ENCODE data around the gene VPS51. TPM values are rescaled to one million over a fixed set of nuclear protein-coding genes. Genes with fewer than 3 reads are reported as not detected.
A peak's percentile ranks its signal among the peaks of the same experiment; 100 is the strongest.

Gene VPS51
- total RNA-seq, 1 donor from 2014 or later, result 186 TPM

- DNase-seq (ENCODE audit: low read depth in 2 of 2), result no peak
These were observed 23.9 kb upstream of the VPS51 start for GRCh38 chr11:65071907-65072630.

GRCh38 chr11:65072631-65072966 is 23.4 kb upstream of the VPS51 start:
- no peak for DNase-seq (ENCODE audit: low read depth in 2 of 2)

- DNase-seq (ENCODE audit: low read depth in 2 of 2), result no peak
These were observed 18.6 kb upstream of the VPS51 start for GRCh38 chr11:65077451-65077850.

GRCh38 chr11:65078151-65078550 is 17.9 kb upstream of the VPS51 start:
- peak; percentile 33 to 52 for DNase-seq (ENCODE audit: low read depth in 2 of 2)

GRCh38 chr11:65078786-65079342 is 17.1 kb upstream of the VPS51 start:
- DNase-seq (ENCODE audit: low read depth in 2 of 2), result no peak

- no peak for DNase-seq (ENCODE audit: low read depth in 2 of 2)
These were observed 12.7 kb upstream of the VPS51 start for GRCh38 chr11:65083134-65083833.

- DNase-seq (ENCODE audit: low read depth in 2 of 2), result peak; percentile 91 to 96
These were observed 12.0 kb upstream of the VPS51 start, which contains the start of the genes CDCA5 and ZFPL1 for GRCh38 chr11:65083834-65084597. Gene CDCA5 (minus strand): TSS chr11:65084040. CDS start chr11:65083978, 62 bp downstream. Gene ZFPL1 (plus strand): TSS chr11:65084222. CDS start chr11:65084699, 477 bp downstream.

- no peak for DNase-seq (ENCODE audit: low read depth in 2 of 2)
These were observed 11.2 kb upstream of the VPS51 start for GRCh38 chr11:65084598-65085375.

- no peak for DNase-seq (ENCODE audit: low read depth in 2 of 2)
These were observed 10.6 kb upstream of the VPS51 start for GRCh38 chr11:65085446-65085845.

- DNase-seq (ENCODE audit: low read depth in 2 of 2), result no peak
These were observed 9.2 kb upstream of the VPS51 start for GRCh38 chr11:65086809-65087208.

- DNase-seq (ENCODE audit: low read depth in 2 of 2), result no peak
These were observed 8.8 kb upstream of the VPS51 start for GRCh38 chr11:65087216-65087615.

GRCh38 chr11:65087827-65088226 is 8.2 kb upstream of the VPS51 start:
- no peak for DNase-seq (ENCODE audit: low read depth in 2 of 2)

- no peak for DNase-seq (ENCODE audit: low read depth in 2 of 2)
These were observed 6.4 kb upstream of the VPS51 start for GRCh38 chr11:65089621-65090020.

- no peak for DNase-seq (ENCODE audit: low read depth in 2 of 2)
These were observed 5.4 kb upstream of the VPS51 start for GRCh38 chr11:65090628-65091027.

- DNase-seq (ENCODE audit: low read depth in 2 of 2), result no peak
These were observed 587 bp upstream of the VPS51 start for GRCh38 chr11:65095427-65095826.

- no peak for DNase-seq (ENCODE audit: low read depth in 2 of 2)
These were observed 912 bp downstream of the VPS51 start for GRCh38 chr11:65096926-65097325.

GRCh38 chr11:65100674-65101350 is 4.8 kb downstream of the VPS51 start:
- DNase-seq (ENCODE audit: low read depth in 2 of 2), result no peak

- DNase-seq (ENCODE audit: low read depth in 2 of 2), result peak in 1 of 2 donors; percentile 65
These were observed 6.4 kb downstream of the VPS51 start for GRCh38 chr11:65102142-65103095.

- no peak for DNase-seq (ENCODE audit: low read depth in 2 of 2)
These were observed 7.5 kb downstream of the VPS51 start for GRCh38 chr11:65103476-65103875.

All from dermis microvascular lymphatic vessel endothelial cell (primary cell).